HG03066 (cell line): ENCODE measurements around the gene NEDD4.
"Not testable (repeated sequence)": the region's sequence is repeated elsewhere in the genome, so short reads cannot be mapped to it uniquely, and the experiment has no call there.

ENCODE experiments used
- ATAC-seq: cut with Tn5 transposase; IDR thresholded peaks from one replicate; pipeline ENCODE4 v1.9.1; 2021; ENCODE audit warnings: low read depth; ENCODE audit not compliant: unreplicated experiment

The NEDD4 gene

GRCh38 chr15:55960946-55961345 lies 32.5 kb downstream of the NEDD4 start:
- no peak for ATAC-seq

DNA sequence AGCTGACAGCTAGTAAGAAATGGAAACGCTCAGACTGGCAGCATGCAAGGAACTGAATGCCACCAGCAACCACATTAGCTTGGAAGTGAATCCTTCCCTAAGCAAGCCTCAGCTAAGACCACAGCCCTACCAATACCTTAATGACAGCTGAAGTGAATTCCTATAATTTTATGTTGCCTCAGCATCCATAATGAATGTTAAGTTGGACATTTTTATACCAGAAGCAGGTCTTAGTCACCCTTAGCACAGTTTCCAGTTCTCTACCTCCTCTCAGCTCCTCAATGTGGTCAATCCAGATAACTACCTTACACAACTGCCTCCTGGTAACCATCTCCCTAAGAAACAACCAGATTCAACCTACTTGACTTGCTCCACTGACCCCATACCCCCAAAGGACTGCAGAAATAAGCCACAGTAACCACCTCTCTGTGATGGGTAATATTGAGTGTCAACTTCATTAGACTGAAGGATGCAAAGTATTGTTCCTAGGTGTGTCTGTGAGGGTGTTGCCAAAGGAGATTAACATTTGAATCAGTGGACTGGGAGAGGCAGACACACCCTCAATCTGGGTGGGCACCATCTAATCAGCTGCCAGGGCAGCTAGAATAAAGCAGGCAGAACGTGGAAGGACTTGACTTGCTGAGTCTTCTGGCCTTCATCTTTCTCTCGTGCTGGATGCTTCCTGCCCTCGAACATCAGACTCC lies 33.5 kb downstream of the NEDD4 start:
- no peak for ATAC-seq

DNA sequence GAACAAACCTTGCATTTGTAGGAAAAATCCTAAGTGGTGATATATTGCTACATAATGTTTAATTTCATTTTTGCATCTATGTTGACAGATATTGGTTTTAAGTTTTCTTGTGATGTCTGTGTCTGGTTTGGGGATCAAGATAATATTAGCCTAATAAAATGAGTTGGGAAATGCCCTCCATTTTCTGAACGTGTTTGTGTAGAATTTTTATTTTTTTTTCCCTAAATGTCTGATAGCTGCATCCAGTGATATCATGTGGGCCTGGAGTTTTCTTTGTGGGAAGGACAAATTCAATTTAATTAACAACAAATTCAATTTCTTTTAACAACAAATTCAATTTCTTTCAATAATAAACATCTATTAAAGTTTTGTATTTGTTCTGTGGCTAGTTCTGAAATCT lies 35.1 kb downstream of the NEDD4 start:
- no peak for ATAC-seq

- ATAC-seq: no peak
Observed at GRCh38 chr15:55954862-55955605, 38.4 kb downstream of the NEDD4 start.

- ATAC-seq: not testable (repeated sequence)
Observed at GRCh38 chr15:55952501-55953274, 40.7 kb downstream of the NEDD4 start.

GRCh38 chr15:55944606-55945005 lies 48.8 kb downstream of the NEDD4 start:
- ATAC-seq: not testable (repeated sequence)

- ATAC-seq: no peak
Observed at GRCh38 chr15:55942332-55942731, 51.1 kb downstream of the NEDD4 start.

GRCh38 chr15:55937040-55937439 lies 56.4 kb downstream of the NEDD4 start:
- ATAC-seq: no peak

DNA sequence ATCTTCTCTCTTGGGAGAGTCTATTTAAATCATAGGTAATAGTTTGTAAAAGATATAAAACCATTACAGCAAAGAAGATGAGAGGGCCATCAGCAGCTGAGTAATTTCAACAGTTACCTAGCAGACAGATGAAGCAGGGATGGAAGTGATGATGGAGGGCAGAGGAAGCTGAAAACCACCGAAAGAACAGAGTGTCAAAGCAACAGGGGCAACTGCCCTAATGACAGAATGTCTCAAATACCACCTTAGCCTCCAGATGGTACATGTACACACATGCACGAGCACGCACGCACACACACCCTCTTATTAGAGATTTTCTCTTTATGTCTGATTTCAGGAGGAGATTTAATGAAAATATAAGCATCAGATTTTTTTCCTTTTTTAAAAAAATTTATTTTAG lies 64.5 kb downstream of the NEDD4 start:
- ATAC-seq: no peak

DNA sequence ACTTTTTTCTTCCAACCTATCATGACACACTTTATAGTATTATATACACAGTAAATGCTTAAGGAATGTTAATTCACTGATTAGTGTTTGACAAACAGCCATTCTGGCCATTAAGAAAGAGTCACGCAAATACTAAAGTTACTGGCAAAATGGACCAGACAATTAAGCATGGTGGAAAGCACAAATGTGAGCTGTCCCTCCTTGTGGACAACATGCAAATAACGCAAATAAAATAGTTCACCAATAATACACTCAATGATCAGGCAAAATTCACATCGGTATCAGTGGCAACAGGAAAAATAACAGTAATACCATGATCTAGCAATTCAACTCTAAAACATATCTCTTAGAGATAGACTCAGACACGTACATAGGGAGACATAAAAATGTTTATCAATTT lies 71.7 kb downstream of the NEDD4 start:
- ATAC-seq: no peak

DNA sequence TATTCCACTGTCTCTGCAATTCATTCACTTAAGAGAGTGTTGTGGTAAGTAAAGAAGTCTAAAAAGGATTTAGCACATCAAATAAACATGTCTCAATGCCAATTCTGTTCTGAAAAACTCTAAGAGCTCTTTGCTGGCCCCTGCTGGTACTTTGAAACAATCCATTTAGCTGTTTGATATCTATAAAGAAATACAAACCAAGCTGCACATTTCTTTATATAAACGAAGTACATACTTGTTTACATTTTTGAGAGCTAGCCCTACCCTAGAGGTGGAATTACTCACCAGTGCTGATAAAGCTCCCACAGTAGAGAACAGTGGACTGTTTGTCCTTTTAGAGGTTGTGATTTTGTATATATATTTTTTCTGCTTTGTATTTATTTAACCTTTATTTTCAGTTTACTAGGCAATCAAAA lies 75.5 kb downstream of the NEDD4 start:
- no peak for ATAC-seq

- ATAC-seq: no peak
Observed at GRCh38 chr15:55916666-55917409, 76.6 kb downstream of the NEDD4 start.

- no peak for ATAC-seq
Observed at GRCh38 chr15:55915876-55916567, 77.4 kb downstream of the NEDD4 start.

GRCh38 chr15:55915221-55915620 lies 78.2 kb downstream of the NEDD4 start:
- no peak for ATAC-seq

- no peak for ATAC-seq
Observed at GRCh38 chr15:55914446-55914845, 79.0 kb downstream of the NEDD4 start.

GRCh38 chr15:55912982-55913381 lies 80.4 kb downstream of the NEDD4 start:
- no peak for ATAC-seq

DNA sequence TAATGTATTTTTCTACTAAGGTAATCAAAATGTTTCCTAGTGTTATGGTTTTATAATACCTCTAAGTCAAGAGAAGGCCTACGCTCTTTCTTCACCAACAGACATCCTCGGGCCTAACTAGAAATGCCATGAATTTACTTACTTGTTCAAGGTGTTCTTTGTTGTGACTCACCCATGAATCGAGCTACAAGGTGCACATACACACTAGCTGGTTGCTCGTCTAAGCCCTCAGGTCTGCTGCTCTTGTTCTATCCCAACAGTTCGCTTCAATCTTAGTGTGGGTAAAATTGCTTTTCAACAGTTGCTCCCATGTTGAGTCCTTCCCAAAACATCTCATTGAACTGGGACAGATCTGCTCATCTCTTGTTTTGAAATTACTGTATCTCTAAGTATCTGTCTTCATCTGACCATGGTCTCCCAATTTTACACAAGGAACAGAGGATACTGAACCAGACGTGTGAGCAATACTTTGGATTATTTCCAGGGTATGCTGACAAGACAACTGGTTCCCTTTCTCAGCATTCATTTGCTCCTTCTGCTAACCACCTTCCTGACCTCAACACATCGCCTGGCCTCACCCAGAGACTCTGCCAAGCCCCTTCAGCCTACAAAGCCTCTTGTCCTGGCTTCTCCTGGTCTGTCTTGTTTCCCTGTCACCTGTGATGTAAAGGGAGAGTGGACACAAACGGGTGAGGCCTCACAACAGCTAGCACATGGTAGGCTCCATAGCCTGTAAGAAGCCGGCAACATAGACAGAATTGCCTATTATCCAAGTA lies 84.2 kb downstream of the NEDD4 start:
- ATAC-seq: no peak

DNA sequence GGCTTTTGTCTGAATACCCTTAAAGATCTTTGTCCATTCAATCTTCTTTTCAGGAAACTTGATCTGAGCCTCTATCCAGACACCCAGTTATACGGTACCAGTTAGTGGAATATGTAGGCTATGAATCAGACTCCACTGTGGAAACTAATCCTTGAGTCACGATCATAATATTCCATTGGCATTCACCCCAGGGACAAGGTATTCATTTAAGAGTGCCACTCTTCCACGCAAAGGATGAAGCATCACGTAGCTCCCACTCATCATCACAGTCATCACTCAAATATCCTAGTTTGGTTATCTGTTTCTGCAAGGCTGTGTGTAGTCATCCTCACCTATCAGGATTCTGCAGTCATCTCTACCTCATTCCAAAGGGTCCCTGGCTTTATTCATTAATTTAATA lies 85.6 kb downstream of the NEDD4 start:
- ATAC-seq: no peak

DNA sequence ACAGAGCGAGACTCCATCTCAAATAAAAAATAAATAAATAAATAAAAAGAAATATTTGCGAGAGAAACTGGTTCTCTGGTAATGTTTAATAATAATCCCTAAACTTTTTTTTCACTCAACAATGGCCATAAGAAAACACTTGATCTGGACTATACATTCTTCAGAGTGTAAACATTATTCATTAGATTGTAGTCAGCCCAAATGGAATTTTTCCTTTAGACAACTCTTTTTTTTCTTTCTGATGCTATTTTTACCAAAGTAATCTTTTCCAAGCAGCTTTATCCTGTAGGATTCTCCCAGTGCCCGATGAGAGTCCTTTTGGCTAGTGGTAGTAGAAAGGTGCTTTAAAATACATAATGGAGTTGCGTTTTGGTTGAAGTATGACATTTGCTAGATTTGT lies 90.4 kb downstream of the NEDD4 start:
- ATAC-seq: no peak
